GM12878 (cell line): ENCODE results near the gene TSPEAR.

Source experiments
- GATAD2B ChIP-seq: fragments of 450-650 bp; conservative IDR thresholded peaks from 2 replicates; pipeline ENCODE4 v1.6.1; 2017; ENCODE audit warnings: low read depth, mild to moderate bottlenecking, moderate library complexity
- TF ChIP-seq, protein P1 (sequence below): IDR thresholded peaks from 2 replicates; pipeline ENCODE4 v1.6.1; 2012; ENCODE audit warnings: mild to moderate bottlenecking, low read depth, low read length

DNA sequence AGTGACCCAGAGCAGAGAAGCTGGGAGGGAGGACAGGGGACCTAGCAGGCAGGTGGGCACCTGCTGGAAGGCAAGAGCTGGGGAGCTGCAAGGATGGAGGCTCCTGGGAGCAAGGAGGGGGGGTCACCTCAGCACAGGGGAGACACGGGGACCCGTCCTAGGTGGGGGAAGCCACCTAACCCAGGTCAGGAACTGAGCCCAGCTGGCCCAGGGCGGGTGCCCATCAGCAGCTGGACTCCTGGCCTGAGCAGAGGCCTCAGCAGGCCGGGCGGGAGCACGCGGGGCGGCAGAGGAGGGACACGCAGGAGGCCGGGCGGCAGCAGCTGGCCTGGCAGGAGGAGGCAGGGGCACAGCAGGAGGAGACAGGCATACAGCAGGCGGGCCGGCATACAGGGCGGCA is 172.3 kb downstream of the TSPEAR start:
- TF ChIP-seq GATAD2B = no peak
- TF ChIP-seq, protein P1, sequence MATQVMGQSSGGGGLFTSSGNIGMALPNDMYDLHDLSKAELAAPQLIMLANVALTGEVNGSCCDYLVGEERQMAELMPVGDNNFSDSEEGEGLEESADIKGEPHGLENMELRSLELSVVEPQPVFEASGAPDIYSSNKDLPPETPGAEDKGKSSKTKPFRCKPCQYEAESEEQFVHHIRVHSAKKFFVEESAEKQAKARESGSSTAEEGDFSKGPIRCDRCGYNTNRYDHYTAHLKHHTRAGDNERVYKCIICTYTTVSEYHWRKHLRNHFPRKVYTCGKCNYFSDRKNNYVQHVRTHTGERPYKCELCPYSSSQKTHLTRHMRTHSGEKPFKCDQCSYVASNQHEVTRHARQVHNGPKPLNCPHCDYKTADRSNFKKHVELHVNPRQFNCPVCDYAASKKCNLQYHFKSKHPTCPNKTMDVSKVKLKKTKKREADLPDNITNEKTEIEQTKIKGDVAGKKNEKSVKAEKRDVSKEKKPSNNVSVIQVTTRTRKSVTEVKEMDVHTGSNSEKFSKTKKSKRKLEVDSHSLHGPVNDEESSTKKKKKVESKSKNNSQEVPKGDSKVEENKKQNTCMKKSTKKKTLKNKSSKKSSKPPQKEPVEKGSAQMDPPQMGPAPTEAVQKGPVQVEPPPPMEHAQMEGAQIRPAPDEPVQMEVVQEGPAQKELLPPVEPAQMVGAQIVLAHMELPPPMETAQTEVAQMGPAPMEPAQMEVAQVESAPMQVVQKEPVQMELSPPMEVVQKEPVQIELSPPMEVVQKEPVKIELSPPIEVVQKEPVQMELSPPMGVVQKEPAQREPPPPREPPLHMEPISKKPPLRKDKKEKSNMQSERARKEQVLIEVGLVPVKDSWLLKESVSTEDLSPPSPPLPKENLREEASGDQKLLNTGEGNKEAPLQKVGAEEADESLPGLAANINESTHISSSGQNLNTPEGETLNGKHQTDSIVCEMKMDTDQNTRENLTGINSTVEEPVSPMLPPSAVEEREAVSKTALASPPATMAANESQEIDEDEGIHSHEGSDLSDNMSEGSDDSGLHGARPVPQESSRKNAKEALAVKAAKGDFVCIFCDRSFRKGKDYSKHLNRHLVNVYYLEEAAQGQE = no peak
